ENCODE measurements around the gene IQCK. TPM values are rescaled to one million over a fixed set of nuclear protein-coding genes. Genes with fewer than 3 reads are reported as not detected.

IQCK gene
- total RNA-seq, 4 donors from 2014 or later = 49.7 to 103 (median 94.2) TPM

DNA sequence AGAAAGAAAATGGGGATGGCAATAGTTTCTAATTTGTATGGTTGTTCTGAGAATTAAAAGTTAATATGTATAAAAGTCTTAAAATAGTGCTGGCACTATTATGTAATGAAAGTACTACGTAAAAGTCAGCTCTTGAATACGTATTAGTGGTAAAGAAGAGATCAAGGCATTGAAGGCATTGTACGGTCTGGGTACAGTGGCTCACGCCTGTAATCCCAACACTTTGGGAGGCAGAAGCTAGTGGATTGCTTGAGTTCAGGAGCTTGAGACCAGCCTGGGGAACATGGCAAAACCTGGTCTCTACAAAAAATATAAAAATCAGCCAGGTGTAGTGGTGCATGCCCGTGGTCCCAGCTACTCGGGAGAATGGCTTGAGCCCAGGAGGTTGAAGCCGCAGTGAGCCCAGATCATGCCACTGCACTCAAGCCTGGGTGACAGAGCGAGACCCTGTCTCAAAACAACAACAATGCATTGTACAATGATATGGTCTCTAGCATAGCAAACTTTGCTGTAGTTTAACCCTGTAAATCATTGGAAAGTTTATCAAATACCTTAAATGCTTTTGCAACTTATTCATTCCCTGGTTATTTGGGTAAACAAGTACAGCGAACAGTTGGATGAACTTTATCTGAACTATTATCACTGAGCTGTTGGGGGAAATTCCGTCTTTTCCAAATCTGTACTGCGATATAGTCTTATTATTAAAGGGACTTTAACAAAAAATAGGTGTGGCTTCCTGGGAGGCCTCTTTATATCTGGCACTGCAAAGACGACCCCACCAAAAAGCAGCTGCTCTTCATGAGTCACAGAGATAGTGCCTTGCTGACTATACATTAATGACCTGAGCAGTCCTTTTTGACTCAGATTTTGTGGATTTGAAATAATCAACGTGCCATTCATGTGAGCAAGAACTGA lies 93.0 kb downstream of the IQCK start:
- H3K27me3 ChIP-seq = no peaks in the 10 kb centered on the region
- H3K27ac ChIP-seq = peak overlapping the region; percentile 17 to 79 (median 70)
- TF ChIP-seq POLR2A (IDR thresholded peaks at IDR 0.05) = no peak
- TF ChIP-seq, protein P1, sequence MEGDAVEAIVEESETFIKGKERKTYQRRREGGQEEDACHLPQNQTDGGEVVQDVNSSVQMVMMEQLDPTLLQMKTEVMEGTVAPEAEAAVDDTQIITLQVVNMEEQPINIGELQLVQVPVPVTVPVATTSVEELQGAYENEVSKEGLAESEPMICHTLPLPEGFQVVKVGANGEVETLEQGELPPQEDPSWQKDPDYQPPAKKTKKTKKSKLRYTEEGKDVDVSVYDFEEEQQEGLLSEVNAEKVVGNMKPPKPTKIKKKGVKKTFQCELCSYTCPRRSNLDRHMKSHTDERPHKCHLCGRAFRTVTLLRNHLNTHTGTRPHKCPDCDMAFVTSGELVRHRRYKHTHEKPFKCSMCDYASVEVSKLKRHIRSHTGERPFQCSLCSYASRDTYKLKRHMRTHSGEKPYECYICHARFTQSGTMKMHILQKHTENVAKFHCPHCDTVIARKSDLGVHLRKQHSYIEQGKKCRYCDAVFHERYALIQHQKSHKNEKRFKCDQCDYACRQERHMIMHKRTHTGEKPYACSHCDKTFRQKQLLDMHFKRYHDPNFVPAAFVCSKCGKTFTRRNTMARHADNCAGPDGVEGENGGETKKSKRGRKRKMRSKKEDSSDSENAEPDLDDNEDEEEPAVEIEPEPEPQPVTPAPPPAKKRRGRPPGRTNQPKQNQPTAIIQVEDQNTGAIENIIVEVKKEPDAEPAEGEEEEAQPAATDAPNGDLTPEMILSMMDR (IDR thresholded peaks at IDR 0.05) = no peak
- peak; percentile 79 to 87 for DNase-seq
- H3K4me3 ChIP-seq (replicated peaks in 1 of 3) = no peak overlapping the region
- 40 to 41% methylated on average over 13 of the region's 13 CpGs for WGBS, 2 donors
- no peaks in the 10 kb centered on the region for H3K36me3 ChIP-seq
- no peaks in the 10 kb centered on the region for H3K9me3 ChIP-seq
- intact Hi-C loops (cut with DNase I) = loop anchor here (10.0 kb wide), 1 partner anchor 64 kb away; no protein-coding TSS in a partner anchor
- H3K4me1 ChIP-seq = peaks cover 37 to 42% of the 10 kb centered on the region in 2 donors

GRCh38 chr16:19812986-19813385 lies 94.9 kb downstream of the IQCK start:
- no peaks in the 10 kb centered on the region for H3K27me3 ChIP-seq
- no peak overlapping the region for H3K4me3 ChIP-seq (replicated peaks in 1 of 3)
- no peak overlapping the region for H3K27ac ChIP-seq
- TF ChIP-seq POLR2A (IDR thresholded peaks at IDR 0.05) = no peak
- TF ChIP-seq, protein P1 (IDR thresholded peaks at IDR 0.05) = no peak
- peaks cover 30 to 35% of the 10 kb centered on the region in 2 donors for H3K4me1 ChIP-seq
- intact Hi-C loops (cut with DNase I) = loop anchor here (10.0 kb wide), 1 partner anchor 62 kb away; no protein-coding TSS in a partner anchor
- no peak for DNase-seq
- no peaks in the 10 kb centered on the region for H3K9me3 ChIP-seq
- no peaks in the 10 kb centered on the region for H3K36me3 ChIP-seq

DNA sequence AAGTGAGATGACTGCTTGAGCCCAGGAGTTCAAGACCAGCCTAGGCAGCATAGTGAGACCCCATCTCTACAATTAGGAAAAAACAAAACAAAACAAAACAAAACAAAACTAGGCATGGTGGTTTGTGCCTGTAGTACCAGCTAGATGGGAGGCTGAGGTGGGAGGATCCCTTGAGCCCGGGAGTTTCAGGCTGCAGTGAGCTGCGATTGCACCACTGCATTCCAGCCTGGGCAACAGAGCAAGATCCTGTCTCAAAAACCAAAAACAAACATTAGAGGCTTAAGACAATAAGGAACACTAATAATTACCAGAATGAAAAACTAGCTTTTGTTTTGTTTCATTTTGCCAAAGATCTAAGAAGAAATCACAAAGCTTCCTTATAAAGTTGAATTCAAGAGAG lies 97.3 kb downstream of the IQCK start:
- DNase-seq = no peak
- peaks cover 11 to 13% of the 10 kb centered on the region in 2 donors for H3K4me1 ChIP-seq
- no peak overlapping the region for H3K27ac ChIP-seq
- no peaks in the 10 kb centered on the region for H3K9me3 ChIP-seq
- 79 to 84% methylated on average over 2 of the region's 2 CpGs for WGBS, 2 donors
- H3K27me3 ChIP-seq = no peaks in the 10 kb centered on the region
- no peak overlapping the region for H3K4me3 ChIP-seq (replicated peaks in 1 of 3)
- intact Hi-C loops (cut with DNase I) = loop anchor here (10.0 kb wide), 1 partner anchor 59 kb away; no protein-coding TSS in a partner anchor
- TF ChIP-seq, protein P1 (IDR thresholded peaks at IDR 0.05) = no peak
- TF ChIP-seq POLR2A (IDR thresholded peaks at IDR 0.05) = no peak
- no peaks in the 10 kb centered on the region for H3K36me3 ChIP-seq

DNA sequence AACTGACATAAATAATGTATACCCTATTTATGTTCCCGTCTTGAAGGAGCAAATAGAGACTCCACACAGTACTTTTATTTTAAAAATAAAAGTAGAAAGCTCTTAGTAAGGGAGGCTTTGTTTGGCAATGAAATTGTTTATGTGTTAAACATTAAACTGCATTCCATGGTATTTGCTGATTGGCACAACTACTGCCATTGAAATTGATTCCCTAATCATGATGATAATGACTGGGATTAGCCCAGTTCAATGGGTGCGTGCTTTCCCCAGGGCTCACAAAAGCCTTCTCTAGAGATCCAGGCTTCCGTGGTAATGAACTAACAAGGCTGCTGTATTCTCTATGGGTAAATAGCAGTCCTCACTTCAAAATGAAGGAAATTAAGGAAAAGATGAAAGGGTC lies 99.1 kb downstream of the IQCK start:
- Histone ChIP-seq H3K4me3 (replicated peaks in 1 of 3) (no peak overlapping the region), H3K9me3 (no peaks in the 10 kb centered on the region), H3K36me3 (no peaks in the 10 kb centered on the region), H3K27me3 (no peaks in the 10 kb centered on the region), H3K27ac (no peak overlapping the region), H3K4me1 (no peaks in the 10 kb centered on the region)
- DNase-seq = no peak
- 89 to 92% methylated on average over 3 of the region's 3 CpGs for WGBS, 2 donors
- TF ChIP-seq, protein P1 (IDR thresholded peaks at IDR 0.05) = no peak
- TF ChIP-seq POLR2A (IDR thresholded peaks at IDR 0.05) = no peak
- intact Hi-C loops (cut with DNase I) = loop anchor here (10.0 kb wide), 1 partner anchor 58 kb away; no protein-coding TSS in a partner anchor

GRCh38 chr16:19817875-19818274 lies 99.8 kb downstream of the IQCK start:
- no peaks in the 10 kb centered on the region for H3K9me3 ChIP-seq
- H3K4me1 ChIP-seq = no peaks in the 10 kb centered on the region
- no peaks in the 10 kb centered on the region for H3K36me3 ChIP-seq
- H3K27ac ChIP-seq = no peak overlapping the region
- no peak overlapping the region for H3K4me3 ChIP-seq (replicated peaks in 1 of 3)
- no peak for DNase-seq
- TF ChIP-seq, protein P1 (IDR thresholded peaks at IDR 0.05) = no peak
- no peak for TF ChIP-seq POLR2A (IDR thresholded peaks at IDR 0.05)
- WGBS, 2 donors = 93% methylated on average over 7 of the region's 7 CpGs
- H3K27me3 ChIP-seq = no peaks in the 10 kb centered on the region
- intact Hi-C loops (cut with DNase I) = loop anchor here (10.0 kb wide), 1 partner anchor 57 kb away; no protein-coding TSS in a partner anchor

Data from thyroid gland (tissue), 4 donors.